Stimulated activated CD4-positive, alpha-beta T cell treated with anti-CD3 and anti-CD28 coated beads, Interleukin-4, amount 100 ng/mL, for 4 hours (primary cell): ENCODE data around the gene EBLN2.

Source experiments
- DNase-seq, 2 experiments: peaks; one replicate each; pipeline ENCODE4 v3.0.0-alpha.2; 2020

EBLN2 gene

GRCh38 chr3:73061416-73061815, at the start of gene EBLN2:
TSS of gene EBLN2 (plus strand) at chr3:73061659. CDS start at chr3:73062082, 423 bp downstream.
- no peak for DNase-seq

GRCh38 chr3:73018298-73018697, 43.2 kb upstream of the EBLN2 start:
- DNase-seq = no peak

GRCh38 chr3:73018790-73019441, 42.5 kb upstream of the EBLN2 start:
- no peak for DNase-seq

GRCh38 chr3:73021301-73021835, 40.1 kb upstream of the EBLN2 start:
- no peak for DNase-seq

GRCh38 chr3:73024836-73025235, 36.6 kb upstream of the EBLN2 start:
- DNase-seq = no peak

GRCh38 chr3:73026111-73026759, 35.2 kb upstream of the EBLN2 start:
- no peak for DNase-seq

- no peak for DNase-seq
Measured at GRCh38 chr3:73026760-73027113, 34.7 kb upstream of the EBLN2 start.

- DNase-seq = no peak
Measured at GRCh38 chr3:73028803-73029202, 32.7 kb upstream of the EBLN2 start.

GRCh38 chr3:73029321-73029796, 32.1 kb upstream of the EBLN2 start:
- DNase-seq = no peak

- no peak for DNase-seq
Measured at GRCh38 chr3:73030073-73030597, 31.3 kb upstream of the EBLN2 start.

GRCh38 chr3:73031573-73032103, 29.8 kb upstream of the EBLN2 start:
- DNase-seq = no peak

- no peak for DNase-seq
Measured at GRCh38 chr3:73036694-73037591, 24.5 kb upstream of the EBLN2 start.

- no peak for DNase-seq
Measured at GRCh38 chr3:73041537-73041936, 19.9 kb upstream of the EBLN2 start.

GRCh38 chr3:73043414-73043813, 18.0 kb upstream of the EBLN2 start:
- DNase-seq = no peak

- DNase-seq = no peak
Measured at GRCh38 chr3:73045391-73045790, 16.1 kb upstream of the EBLN2 start.

- DNase-seq = no peak
Measured at GRCh38 chr3:73046195-73046594, 15.3 kb upstream of the EBLN2 start.

- no peak for DNase-seq
Measured at GRCh38 chr3:73049319-73049718, 12.1 kb upstream of the EBLN2 start.

GRCh38 chr3:73052857-73053256, 8.6 kb upstream of the EBLN2 start:
- DNase-seq = no peak

- no peak for DNase-seq
Measured at GRCh38 chr3:73055583-73055982, 5.9 kb upstream of the EBLN2 start.

GRCh38 chr3:73056014-73056844, 5.2 kb upstream of the EBLN2 start:
- DNase-seq = no peak

- no peak for DNase-seq
Measured at GRCh38 chr3:73056845-73057150, 4.7 kb upstream of the EBLN2 start.

- DNase-seq = no peak
Measured at GRCh38 chr3:73060302-73060723, 1.1 kb upstream of the EBLN2 start.
